Activated CD8-positive, alpha-beta memory T cell treated with anti-CD3 and anti-CD28 coated beads, Interleukin-2, amount 50 U/mL, for 24 hours (primary cell): ENCODE measurements around the gene GPR39.

Experiments
- DNase-seq: peaks from one replicate; pipeline ENCODE4 v3.0.0-alpha.2; 2020; ENCODE audit errors: extremely low read depth

GPR39 gene

DNA sequence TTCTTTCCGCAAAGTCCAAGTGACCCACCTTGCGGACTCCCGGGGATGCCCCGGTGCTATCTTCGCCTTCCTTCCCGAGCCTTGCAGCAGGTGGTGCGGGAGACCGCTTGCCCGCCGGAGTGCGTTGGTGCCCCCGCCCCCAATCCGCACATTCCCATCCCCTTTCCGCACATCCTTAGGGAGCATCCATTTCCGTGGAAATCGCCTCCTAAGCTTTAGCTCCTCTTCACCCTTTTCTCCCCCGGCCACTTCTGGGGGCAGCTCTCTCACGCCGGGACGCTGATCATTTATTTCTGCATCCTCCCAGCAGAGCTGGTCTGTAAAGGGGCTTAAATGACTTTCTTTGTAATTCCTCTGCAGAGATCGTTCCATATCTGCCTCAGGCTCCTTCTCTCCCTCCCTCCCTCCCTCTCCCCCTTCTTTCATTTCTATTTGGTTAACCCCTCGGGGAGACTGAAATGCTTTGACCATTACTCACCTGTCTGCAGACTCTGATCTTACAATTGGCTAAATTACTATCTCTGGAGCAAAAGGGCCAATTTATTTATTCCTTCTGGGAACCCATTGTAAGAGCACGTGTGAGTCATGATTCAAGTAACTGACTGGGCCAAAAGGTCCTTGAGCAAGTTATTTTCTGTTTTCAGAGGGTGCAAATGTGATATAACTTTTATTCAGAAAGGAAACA is 254.7 kb downstream of the GPR39 start:
- no peak for DNase-seq

DNA sequence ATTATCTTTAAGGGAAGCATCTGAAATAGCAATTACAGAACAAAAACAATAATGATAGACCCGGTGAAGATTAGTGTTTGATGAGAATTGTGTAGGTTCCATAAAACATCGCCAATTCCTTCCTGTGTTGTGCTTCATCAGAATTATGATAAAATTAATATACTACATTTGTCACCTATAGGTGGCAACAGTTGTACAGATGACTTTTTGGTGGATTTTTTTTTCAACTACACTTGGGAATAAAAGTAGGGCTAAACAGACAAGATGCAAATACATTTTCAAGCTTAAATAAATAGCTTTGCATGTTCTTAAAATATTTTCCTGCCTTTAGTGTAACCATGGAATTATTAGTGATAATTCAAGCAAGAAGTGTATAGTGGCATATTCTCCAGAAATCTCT is 260.4 kb downstream of the GPR39 start:
- DNase-seq, result no peak

DNA sequence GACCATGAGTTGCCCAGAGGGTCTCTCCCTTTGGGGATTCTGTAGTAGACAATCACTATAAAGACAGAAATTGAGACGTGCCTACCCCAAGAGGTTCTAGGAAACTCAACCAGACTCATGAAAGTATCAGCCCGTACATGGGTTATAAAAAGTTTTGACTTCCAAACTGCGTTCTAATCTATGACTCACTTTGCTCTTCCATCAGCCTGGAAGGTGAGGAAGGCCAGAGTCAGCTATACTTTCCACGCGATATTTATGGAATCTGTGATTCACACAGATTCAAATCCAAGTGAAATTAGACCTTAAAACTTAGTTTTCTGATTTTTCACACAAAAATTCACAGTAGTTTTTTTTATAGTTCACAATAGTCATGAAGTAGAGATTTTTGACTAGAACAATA is 261.1 kb downstream of the GPR39 start:
- DNase-seq, result no peak

DNA sequence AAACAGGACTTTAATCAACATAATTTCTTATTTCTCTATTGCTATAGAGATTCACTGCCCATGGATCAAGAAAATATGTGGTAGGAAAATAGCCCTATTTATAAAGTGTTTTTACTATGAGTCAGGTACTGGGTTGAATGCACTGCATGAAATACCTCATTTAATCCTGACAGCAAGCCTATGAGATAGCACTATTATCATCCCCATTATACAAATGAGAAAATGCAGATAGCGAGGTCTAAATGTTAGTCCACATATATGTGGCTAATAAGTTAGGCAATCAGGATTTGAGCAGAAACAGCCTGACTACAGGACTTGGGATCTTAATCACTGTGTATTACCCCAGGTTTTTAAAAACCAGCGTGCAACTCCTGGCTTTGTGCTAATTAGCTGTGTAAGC is 261.9 kb downstream of the GPR39 start:
- DNase-seq, result no peak

DNA sequence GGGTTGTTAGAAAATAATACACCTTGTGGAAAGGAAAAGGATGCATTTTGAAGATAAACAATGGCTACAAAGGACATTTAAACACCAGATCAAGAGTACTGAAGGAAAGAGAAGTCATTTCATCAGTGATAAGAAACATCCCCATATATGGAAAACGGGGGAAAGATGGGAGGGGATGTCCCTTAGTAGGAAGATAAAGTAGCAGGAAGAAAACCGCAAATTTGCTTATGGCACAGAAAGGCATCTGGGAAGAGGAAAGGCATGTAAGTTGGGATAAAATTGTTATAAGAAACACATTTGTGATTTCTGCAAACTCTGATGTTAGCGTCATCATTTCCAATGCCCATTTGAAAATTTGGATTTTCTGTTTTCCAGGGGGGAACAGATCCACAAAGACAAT is 263.9 kb downstream of the GPR39 start:
- DNase-seq, result no peak

DNA sequence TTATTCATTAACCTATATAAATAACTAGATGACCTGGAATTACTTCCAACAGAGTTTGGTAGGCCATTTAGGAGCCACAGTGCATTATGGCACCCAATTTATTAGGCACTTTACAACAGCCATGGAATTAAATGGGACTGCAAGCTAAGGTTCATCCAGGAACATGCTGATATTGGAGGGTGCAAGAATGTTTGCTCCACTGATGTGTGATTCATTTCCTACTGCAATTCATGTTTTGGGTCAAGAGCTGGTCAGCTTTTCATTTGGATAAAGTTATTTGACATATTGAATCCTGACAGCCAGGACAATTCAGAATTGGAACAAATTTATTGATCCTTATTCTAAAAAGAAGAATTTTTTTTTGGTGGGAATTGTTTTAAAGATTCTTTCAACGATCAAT is 265.2 kb downstream of the GPR39 start:
- no peak for DNase-seq

DNA sequence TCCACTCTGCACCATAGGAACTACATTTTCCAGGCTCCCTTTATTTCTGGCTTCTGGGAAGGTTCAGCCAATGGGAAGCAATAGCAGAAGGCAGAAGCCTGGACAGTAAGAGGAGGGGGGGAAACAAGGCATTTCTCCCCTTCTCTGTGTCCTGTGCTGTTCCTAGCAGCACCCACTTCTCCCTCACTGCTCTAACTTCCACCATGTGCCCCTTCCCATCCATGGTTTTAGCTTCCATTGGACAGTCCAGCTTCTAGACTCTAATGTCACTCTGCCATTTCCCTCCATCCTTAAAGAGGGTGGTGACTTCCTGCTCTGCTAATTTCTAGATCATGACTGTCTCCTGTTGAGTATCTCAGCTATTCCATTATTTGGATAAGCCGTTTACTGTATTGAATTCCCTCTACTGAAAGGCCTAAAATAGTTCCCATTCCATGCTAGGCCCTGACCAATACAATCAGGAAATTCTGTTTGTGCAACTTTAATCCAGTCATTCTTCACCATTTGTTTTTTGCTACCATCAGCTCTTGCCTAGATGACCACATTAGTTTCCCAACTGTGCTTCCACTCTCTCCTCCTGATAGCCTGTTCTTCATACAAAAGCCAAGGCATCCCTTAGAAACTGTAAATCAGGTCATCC is 274.2 kb downstream of the GPR39 start:
- no peak for DNase-seq

DNA sequence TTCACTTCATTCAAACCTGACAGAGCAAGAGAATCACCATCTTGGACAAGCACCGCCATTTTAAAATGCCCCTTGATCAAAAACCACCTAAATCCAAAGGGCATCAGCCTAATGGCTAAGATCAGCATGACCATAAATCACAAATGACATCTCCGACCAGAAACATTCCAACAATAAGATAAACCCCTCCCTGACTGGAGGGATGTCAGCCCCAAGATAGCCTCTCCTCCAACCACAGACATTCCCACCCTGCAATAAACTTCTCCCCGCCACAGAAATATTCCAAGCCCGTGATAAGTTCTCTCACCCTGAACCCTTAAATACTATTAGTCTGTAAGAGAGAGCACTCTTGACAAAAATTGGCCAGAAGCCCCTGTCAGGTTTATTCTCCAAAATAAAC is 275.0 kb downstream of the GPR39 start:
- no peak for DNase-seq

DNA sequence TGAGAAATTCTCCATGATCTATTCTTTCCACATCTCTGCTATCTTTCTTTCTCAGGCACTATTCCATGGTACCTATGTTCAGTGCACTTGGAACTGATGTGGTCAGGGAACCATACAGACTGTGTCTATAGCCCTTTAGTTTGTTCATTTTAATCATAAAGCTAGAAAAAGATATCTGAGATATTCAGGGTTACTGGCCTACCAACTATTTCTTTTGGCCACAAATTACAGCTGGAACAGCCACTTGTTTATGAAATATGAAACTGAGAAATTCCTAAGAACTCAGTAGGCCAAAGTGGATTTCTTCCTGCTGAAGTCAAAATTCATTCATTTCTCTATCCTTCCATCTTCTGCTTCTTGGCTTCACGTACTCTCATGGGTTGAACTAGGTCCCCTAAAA is 276.2 kb downstream of the GPR39 start:
- DNase-seq, result no peak
